HCT116 (cell line): Measurements from ENCODE around the gene AXIN1.

ENCODE experiments used
- CTCF ChIP-seq, 3 experiments: fragments of 200-600 bp in 1 of 3; sonication (generic) in 1 of 3; IDR thresholded peaks in 2 of 3; conservative IDR thresholded peaks in 1 of 3; 2 replicates each; pipeline ENCODE4 v1.5.1; 2012 to 2017; ENCODE audit warnings: low read depth in 2 of 3, low read length in 2 of 3, antibody characterized with exemption in 1 of 3, borderline replicate concordance in 1 of 3, control low read depth in 1 of 3, mild to moderate bottlenecking in 1 of 3, mixed read lengths in 1 of 3, mixed run types in 1 of 3, moderate library complexity in 1 of 3; ENCODE audit not compliant: insufficient read depth in 1 of 3
- EZH2phosphoT487 ChIP-seq: fragments of 200-600 bp; IDR thresholded peaks from 2 replicates; pipeline ENCODE4 v1.6.1; 2018; ENCODE audit warnings: antibody characterized with exemption, borderline replicate concordance
- FOSL1 ChIP-seq: IDR thresholded peaks from 2 replicates; pipeline ENCODE4 v1.6.1; 2012; ENCODE audit warnings: low read depth
- MAX ChIP-seq: IDR thresholded peaks from 2 replicates; pipeline ENCODE4 v1.6.1; 2012
- POLR2A ChIP-seq: IDR thresholded peaks from 2 replicates; pipeline ENCODE4 v1.7.0; 2011; ENCODE audit warnings: borderline replicate concordance; ENCODE audit not compliant: insufficient read depth, insufficient read length; ENCODE audit errors: extremely low read depth
- POLR2AphosphoS5 ChIP-seq: IDR thresholded peaks from 2 replicates; pipeline ENCODE4 v1.6.1; 2011; ENCODE audit warnings: mild to moderate bottlenecking, low read depth, low read length, moderate library complexity
- YY1 ChIP-seq: IDR thresholded peaks from 2 replicates; pipeline ENCODE4 v1.6.1; 2011; ENCODE audit warnings: low read length, low read depth, moderate library complexity, mild to moderate bottlenecking; ENCODE audit not compliant: insufficient replicate concordance; ENCODE audit errors: extremely low read depth
- ZNF274 ChIP-seq: fragments of 200-500 bp; sonication (Bioruptor generic); IDR thresholded peaks from 2 replicates; pipeline ENCODE4 v1.6.1; 2014; ENCODE audit warnings: mild to moderate bottlenecking, low read depth, low read length, inconsistent platforms
- TF ChIP-seq, protein P1 (sequence below): IDR thresholded peaks from 2 replicates; pipeline ENCODE4 v1.6.1; 2012; ENCODE audit warnings: low read depth

GRCh38 chr16:369866-370436, 17.4 kb upstream of the AXIN1 start:
- TF ChIP-seq, protein P1, sequence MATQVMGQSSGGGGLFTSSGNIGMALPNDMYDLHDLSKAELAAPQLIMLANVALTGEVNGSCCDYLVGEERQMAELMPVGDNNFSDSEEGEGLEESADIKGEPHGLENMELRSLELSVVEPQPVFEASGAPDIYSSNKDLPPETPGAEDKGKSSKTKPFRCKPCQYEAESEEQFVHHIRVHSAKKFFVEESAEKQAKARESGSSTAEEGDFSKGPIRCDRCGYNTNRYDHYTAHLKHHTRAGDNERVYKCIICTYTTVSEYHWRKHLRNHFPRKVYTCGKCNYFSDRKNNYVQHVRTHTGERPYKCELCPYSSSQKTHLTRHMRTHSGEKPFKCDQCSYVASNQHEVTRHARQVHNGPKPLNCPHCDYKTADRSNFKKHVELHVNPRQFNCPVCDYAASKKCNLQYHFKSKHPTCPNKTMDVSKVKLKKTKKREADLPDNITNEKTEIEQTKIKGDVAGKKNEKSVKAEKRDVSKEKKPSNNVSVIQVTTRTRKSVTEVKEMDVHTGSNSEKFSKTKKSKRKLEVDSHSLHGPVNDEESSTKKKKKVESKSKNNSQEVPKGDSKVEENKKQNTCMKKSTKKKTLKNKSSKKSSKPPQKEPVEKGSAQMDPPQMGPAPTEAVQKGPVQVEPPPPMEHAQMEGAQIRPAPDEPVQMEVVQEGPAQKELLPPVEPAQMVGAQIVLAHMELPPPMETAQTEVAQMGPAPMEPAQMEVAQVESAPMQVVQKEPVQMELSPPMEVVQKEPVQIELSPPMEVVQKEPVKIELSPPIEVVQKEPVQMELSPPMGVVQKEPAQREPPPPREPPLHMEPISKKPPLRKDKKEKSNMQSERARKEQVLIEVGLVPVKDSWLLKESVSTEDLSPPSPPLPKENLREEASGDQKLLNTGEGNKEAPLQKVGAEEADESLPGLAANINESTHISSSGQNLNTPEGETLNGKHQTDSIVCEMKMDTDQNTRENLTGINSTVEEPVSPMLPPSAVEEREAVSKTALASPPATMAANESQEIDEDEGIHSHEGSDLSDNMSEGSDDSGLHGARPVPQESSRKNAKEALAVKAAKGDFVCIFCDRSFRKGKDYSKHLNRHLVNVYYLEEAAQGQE = no peak
- TF ChIP-seq POLR2A (no peak), CTCF (IDR thresholded peaks at IDR 0.05 in 2 of 3, conservative IDR thresholded peaks at IDR 0.05 in 1 of 3; ENCODE audit: borderline replicate concordance in 1 of 3, insufficient read depth in 1 of 3, low read depth in 2 of 3, low read length in 2 of 3) (no peak), YY1 (no peak), FOSL1 (no peak), ZNF274 (no peak), MAX (no peak), EZH2phosphoT487 (no peak), POLR2AphosphoS5 (no peak)
